PFSK-1 (cell line): ENCODE results near the gene DHRS2.

Experiments used
- FOXP2 ChIP-seq: optimal IDR thresholded peaks from 2 replicates; pipeline ENCODE3; 2011; ENCODE audit warnings: borderline replicate concordance, control low read depth, inconsistent platforms; ENCODE audit not compliant: insufficient read depth; ENCODE audit errors: extremely low read length, extremely low read depth
- POLR2AphosphoS5 ChIP-seq: IDR thresholded peaks from 2 replicates; pipeline ENCODE4 v1.6.1; 2012; ENCODE audit warnings: low read depth, mild to moderate bottlenecking, control low read depth, low read length, moderate library complexity
- SIN3A ChIP-seq: IDR thresholded peaks from 2 replicates; pipeline ENCODE4 v1.6.1; 2012; ENCODE audit warnings: mild to moderate bottlenecking, low read length, moderate library complexity, borderline replicate concordance; ENCODE audit not compliant: insufficient read depth
- TAF1 ChIP-seq: IDR thresholded peaks from 2 replicates; pipeline ENCODE4 v1.6.1; 2012; ENCODE audit warnings: low read length, control low read depth, borderline replicate concordance; ENCODE audit not compliant: insufficient read depth
- TF ChIP-seq, protein P1 (sequence below), 2 experiments: IDR thresholded peaks; 2 replicates each; pipeline versions ENCODE4 v1.6.1 to v1.8.0; 2011 to 2012; ENCODE audit warnings: low read depth in 2 of 2, low read length in 2 of 2, control low read depth in 1 of 2, inconsistent platforms in 1 of 2, mild to moderate bottlenecking in 1 of 2, moderate library complexity in 1 of 2; ENCODE audit not compliant: insufficient read depth in 1 of 2

DHRS2 gene

DNA sequence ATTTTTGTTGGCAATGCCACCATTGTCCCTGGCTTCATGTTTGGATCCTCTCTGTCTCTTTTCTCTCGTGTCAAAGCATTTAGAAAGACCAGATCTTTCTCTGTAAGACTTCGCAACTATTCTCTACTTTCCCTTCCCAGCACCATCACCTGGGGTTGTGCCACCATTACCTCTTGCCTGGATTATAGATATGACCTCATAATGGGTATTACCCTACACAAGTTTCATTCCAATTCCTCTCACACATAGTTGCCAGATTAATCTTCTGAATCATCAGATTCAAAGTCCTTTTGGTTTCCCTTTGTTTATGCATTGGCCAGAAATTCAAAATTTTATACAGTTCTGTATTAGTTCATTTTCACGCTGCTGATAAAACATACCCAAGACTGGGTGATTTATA is 27.2 kb upstream of the DHRS2 start:
- TF ChIP-seq TAF1 (no peak), POLR2AphosphoS5 (no peak), FOXP2 (no peak), SIN3A (no peak)
- TF ChIP-seq, protein P1, sequence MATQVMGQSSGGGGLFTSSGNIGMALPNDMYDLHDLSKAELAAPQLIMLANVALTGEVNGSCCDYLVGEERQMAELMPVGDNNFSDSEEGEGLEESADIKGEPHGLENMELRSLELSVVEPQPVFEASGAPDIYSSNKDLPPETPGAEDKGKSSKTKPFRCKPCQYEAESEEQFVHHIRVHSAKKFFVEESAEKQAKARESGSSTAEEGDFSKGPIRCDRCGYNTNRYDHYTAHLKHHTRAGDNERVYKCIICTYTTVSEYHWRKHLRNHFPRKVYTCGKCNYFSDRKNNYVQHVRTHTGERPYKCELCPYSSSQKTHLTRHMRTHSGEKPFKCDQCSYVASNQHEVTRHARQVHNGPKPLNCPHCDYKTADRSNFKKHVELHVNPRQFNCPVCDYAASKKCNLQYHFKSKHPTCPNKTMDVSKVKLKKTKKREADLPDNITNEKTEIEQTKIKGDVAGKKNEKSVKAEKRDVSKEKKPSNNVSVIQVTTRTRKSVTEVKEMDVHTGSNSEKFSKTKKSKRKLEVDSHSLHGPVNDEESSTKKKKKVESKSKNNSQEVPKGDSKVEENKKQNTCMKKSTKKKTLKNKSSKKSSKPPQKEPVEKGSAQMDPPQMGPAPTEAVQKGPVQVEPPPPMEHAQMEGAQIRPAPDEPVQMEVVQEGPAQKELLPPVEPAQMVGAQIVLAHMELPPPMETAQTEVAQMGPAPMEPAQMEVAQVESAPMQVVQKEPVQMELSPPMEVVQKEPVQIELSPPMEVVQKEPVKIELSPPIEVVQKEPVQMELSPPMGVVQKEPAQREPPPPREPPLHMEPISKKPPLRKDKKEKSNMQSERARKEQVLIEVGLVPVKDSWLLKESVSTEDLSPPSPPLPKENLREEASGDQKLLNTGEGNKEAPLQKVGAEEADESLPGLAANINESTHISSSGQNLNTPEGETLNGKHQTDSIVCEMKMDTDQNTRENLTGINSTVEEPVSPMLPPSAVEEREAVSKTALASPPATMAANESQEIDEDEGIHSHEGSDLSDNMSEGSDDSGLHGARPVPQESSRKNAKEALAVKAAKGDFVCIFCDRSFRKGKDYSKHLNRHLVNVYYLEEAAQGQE (IDR thresholded peaks at IDR 0.05; ENCODE audit: insufficient read depth in 1 of 2, low read depth in 2 of 2, low read length in 2 of 2), result no peak

DNA sequence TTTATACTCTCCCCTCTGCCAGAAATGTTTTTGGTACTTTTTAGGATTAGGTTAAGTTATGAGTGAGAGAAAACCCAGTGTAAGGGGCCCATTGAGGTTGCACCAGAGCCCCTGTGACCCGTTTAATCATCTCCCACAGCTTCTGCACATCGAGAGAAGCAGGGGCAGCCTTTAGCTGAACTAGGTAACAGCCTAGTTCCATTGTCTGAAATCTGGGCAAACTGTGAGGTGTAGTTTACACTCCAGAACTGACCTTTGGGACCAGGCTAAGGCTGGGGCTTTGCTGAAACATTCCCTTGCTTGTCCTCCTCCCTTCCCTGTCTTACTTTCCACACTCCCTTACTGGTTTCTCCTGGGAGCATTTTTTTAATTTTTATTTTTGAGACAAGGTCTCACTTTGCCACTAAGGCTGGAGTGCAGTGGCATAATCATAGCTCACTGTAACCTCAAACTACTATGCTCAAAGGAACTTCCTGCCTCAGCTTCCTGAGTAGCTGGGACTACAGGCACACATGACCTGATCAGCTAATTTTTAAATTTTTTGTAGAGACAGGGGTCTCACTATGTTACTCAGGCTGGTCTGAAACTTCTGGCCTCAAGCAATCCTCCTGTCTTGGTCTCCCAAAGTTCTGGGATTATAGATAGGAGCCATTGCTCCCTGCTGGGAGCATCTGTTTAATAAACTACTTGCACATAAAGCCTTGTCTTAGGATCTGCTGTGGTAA is 25.9 kb upstream of the DHRS2 start:
- TF ChIP-seq SIN3A (no peak), FOXP2 (no peak), TAF1 (no peak), POLR2AphosphoS5 (no peak)
- TF ChIP-seq, protein P1 (IDR thresholded peaks at IDR 0.05; ENCODE audit: insufficient read depth in 1 of 2, low read depth in 2 of 2, low read length in 2 of 2), result no peak

DNA sequence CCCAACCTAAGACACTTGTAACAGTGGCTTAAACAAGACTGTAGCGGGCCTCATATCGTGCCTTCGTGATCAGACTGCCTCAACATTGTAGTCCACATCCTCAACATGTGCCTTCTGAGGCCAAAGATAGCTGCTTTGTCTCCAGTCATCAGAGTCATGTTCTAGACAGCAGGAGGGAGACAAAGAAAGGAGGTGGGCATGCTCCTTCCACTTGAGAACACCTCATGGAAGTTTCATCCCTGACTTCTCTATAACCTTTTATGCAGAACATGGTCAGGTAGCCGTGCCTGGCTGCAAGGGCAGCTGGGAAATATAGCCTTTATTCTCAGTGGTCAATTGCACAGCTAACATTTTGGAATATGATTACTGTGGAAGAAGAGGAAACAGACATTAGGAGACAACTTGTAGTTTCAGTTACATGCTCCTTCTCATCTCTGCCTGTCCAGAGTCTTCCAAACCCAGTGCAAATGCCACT is 25.3 kb upstream of the DHRS2 start:
- TF ChIP-seq POLR2AphosphoS5 (no peak), TAF1 (no peak), SIN3A (no peak), FOXP2 (no peak)
- TF ChIP-seq, protein P1 (IDR thresholded peaks at IDR 0.05; ENCODE audit: insufficient read depth in 1 of 2, low read depth in 2 of 2, low read length in 2 of 2), result no peak

DNA sequence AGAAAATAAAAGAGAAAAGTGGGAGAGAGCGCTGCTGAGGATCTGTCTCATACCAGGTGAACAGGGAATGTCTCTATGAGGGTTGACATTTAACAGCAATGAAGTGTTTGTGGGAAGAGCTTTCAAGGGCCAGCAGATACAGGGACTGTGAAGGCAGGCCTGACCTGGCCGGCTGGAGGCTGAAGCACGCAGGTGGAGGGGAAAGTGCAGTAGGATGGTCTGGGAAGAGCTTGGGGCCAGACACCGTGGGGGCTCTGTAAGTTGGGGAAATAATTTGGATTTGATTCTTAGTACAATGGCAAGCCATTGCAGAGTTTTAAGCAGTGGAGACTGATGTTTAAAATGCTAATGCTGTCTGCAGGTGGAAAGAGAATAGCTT is 23.8 kb upstream of the DHRS2 start:
- TF ChIP-seq TAF1, result no peak
- TF ChIP-seq POLR2AphosphoS5, result no peak
- TF ChIP-seq, protein P1 (IDR thresholded peaks at IDR 0.05; ENCODE audit: insufficient read depth in 1 of 2, low read depth in 2 of 2, low read length in 2 of 2), result no peak
- no peak for TF ChIP-seq SIN3A
- TF ChIP-seq FOXP2, result no peak
